Endometrial microvascular endothelial cells (primary cell): ENCODE results near the gene OAS3. TPM values are rescaled to one million over a fixed set of nuclear protein-coding genes. Genes with fewer than 3 reads are reported as not detected.
"Not testable (repeated sequence)": the region's sequence is repeated elsewhere in the genome, so short reads cannot be mapped to it uniquely, and the experiment has no call there.

Source experiments
- in situ Hi-C: cut with HindIII; loops from 2 replicates; pipeline ENCODE4 v1.10.0; 2017; ENCODE audit warnings: low sequenced_read_pairs, low pct_unique_long_range_greater_than_20kb; ENCODE audit errors: inconsistent ontology term
- total RNA-seq: library from RNA; depleted of rRNA; stranded (reverse); fragments of >200 nt; gene quantifications from one replicate; pipeline ENCODE4 v1.2.3, GENCODE V29; 2015; ENCODE audit errors: inconsistent ontology term

The OAS3 gene
- total RNA-seq, 1 donor from 2014 or later = 70.8 TPM

GRCh38 chr12:112945515-112945914 is 7.2 kb downstream of the OAS3 start:
- in situ Hi-C loops = no loop called here

- in situ Hi-C loops = no loop called here
Measured at GRCh38 chr12:112946236-112947000, 8.1 kb downstream of the OAS3 start.

DNA sequence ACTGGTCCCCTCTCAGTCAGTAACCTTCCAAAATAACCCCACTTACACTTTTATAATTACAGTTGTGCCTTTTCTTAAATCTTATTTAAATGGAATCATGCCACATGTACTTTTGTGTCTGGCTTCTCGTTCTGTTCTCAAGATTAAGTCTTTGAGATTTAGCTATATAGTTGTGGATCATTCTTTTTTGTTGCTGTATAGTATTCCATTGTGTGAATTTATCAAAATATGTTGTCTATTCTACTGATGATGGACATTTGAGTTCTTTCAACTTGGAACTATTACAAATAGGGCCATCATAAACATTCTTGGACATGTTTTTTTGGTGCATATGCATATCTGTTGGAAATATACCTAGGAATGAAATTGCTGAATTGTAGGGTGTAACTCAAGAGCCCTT is 9.0 kb downstream of the OAS3 start:
- in situ Hi-C loops = no loop called here

GRCh38 chr12:112947761-112948160 is 9.5 kb downstream of the OAS3 start:
- in situ Hi-C loops = no loop called here

DNA sequence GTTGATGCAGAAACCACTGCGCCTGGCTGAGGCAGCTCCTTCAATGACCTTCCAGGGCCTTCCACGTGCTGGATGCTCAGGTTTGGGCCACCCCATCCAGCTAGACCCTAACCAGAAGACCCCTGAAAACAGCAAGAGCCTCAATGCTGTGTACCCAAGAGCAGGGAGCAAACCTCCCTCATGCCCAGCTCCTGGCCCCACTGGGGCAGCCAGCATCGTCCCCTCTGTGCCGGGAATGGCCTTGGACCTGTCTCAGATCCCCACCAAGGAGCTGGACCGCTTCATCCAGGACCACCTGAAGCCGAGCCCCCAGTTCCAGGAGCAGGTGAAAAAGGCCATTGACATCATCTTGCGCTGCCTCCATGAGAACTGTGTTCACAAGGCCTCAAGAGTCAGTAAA is 10.5 kb downstream of the OAS3 start:
- in situ Hi-C loops = no loop called here

GRCh38 chr12:112950701-112951100 is 12.4 kb downstream of the OAS3 start:
- in situ Hi-C loops = no loop called here

GRCh38 chr12:112957125-112957524 is 18.9 kb downstream of the OAS3 start:
- in situ Hi-C loops = not testable (repeated sequence)

DNA sequence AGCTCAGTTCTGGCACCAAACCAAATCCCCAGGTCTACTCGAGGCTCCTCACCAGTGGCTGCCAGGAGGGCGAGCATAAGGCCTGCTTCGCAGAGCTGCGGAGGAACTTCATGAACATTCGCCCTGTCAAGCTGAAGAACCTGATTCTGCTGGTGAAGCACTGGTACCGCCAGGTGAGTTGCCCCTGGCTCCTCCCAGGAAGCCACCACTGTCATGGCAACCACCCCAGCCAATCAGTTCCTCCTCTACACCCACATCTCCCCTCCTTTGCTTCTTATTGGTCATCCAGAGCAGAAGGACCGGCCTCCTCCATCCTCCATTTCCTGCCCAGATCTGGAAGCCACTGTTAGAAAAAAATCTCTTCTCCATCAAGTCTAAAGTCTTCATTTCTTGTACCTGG is 22.8 kb downstream of the OAS3 start:
- in situ Hi-C loops = no loop called here

GRCh38 chr12:112961536-112961935 is 23.3 kb downstream of the OAS3 start:
- in situ Hi-C loops = no loop called here

GRCh38 chr12:112962561-112962960 is 24.3 kb downstream of the OAS3 start:
- in situ Hi-C loops = no loop called here

- in situ Hi-C loops = no loop called here
Measured at GRCh38 chr12:112963227-112963861, 25.1 kb downstream of the OAS3 start.

- in situ Hi-C loops = no loop called here
Measured at GRCh38 chr12:112964067-112964670, 25.9 kb downstream of the OAS3 start.

DNA sequence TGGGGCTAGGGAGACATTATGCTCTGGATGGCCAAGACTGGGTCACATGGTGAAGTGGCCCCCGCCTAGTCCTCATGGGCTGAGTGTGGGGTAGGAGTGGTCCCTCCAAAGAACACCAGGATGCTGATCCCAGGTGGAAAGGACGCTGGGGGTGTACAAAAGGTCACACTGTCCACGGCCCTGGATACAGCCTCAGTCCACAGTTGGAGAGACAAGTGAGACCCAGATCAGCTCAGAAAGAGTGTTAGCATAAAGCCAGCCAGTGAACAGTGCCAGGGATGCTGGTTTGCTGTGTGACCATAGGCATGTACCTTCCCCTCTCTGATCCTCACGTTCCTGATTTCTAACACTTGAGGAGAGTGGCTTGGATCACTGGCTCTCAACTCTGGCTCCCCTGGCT is 26.6 kb downstream of the OAS3 start:
- in situ Hi-C loops = no loop called here

DNA sequence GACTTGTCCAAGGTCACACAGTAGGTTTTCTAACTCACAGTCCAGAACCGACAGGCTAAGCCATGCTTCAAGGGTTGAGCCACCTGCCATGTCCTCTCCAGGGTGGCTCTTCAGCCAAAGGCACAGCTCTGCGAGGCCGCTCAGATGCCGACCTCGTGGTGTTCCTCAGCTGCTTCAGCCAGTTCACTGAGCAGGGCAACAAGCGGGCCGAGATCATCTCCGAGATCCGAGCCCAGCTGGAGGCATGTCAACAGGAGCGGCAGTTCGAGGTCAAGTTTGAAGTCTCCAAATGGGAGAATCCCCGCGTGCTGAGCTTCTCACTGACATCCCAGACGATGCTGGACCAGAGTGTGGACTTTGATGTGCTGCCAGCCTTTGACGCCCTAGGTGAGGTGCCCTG is 27.4 kb downstream of the OAS3 start:
- in situ Hi-C loops = no loop called here

DNA sequence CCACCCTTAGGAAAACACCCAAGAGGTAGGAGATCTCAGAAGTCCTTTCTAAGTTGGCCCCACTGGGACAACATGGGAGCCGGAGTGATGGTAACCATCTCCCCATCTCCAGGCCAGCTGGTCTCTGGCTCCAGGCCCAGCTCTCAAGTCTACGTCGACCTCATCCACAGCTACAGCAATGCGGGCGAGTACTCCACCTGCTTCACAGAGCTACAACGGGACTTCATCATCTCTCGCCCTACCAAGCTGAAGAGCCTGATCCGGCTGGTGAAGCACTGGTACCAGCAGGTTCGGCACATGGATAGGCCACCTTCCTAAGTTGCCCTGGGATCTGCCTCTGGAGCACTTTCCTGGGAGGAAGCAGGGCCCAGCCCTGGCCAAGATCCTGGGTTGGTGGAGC is 29.0 kb downstream of the OAS3 start:
- in situ Hi-C loops = no loop called here

- in situ Hi-C loops = no loop called here
Measured at GRCh38 chr12:112967858-112968257, 29.6 kb downstream of the OAS3 start.

GRCh38 chr12:112969547-112970306 is 31.5 kb downstream of the OAS3 start:
- in situ Hi-C loops = no loop called here

DNA sequence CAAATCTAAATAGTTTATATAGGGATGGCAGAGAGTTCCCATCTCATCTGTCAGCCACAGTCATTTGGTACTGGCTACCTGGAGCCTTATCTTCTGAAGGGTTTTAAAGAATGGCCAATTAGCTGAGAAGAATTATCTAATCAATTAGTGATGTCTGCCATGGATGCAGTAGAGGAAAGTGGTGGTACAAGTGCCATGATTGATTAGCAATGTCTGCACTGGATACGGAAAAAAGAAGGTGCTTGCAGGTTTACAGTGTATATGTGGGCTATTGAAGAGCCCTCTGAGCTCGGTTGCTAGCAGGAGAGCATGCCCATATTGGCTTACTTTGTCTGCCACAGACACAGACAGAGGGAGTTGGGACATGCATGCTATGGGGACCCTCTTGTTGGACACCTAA is 32.1 kb downstream of the OAS3 start:
- in situ Hi-C loops = no loop called here

- in situ Hi-C loops = no loop called here
Measured at GRCh38 chr12:112971248-112971647, 33.0 kb downstream of the OAS3 start.
